ENCODE measurements around the gene SCRN2.

Gene SCRN2

GRCh38 chr17:47877368-47878034, 36.4 kb upstream of the SCRN2 start:
- TF ChIP-seq POLR2AphosphoS5 (IDR thresholded peaks at IDR 0.05; ENCODE audit: low read depth) (no peak), GABPA (IDR thresholded peaks at IDR 0.05; ENCODE audit: low read depth) (no peak), CTCF (IDR thresholded peaks at IDR 0.05; ENCODE audit: insufficient read depth, low read length) (no peak), SPI1 (IDR thresholded peaks at IDR 0.05; ENCODE audit: borderline replicate concordance, low read depth) (no peak)
- TF ChIP-seq, protein P1, sequence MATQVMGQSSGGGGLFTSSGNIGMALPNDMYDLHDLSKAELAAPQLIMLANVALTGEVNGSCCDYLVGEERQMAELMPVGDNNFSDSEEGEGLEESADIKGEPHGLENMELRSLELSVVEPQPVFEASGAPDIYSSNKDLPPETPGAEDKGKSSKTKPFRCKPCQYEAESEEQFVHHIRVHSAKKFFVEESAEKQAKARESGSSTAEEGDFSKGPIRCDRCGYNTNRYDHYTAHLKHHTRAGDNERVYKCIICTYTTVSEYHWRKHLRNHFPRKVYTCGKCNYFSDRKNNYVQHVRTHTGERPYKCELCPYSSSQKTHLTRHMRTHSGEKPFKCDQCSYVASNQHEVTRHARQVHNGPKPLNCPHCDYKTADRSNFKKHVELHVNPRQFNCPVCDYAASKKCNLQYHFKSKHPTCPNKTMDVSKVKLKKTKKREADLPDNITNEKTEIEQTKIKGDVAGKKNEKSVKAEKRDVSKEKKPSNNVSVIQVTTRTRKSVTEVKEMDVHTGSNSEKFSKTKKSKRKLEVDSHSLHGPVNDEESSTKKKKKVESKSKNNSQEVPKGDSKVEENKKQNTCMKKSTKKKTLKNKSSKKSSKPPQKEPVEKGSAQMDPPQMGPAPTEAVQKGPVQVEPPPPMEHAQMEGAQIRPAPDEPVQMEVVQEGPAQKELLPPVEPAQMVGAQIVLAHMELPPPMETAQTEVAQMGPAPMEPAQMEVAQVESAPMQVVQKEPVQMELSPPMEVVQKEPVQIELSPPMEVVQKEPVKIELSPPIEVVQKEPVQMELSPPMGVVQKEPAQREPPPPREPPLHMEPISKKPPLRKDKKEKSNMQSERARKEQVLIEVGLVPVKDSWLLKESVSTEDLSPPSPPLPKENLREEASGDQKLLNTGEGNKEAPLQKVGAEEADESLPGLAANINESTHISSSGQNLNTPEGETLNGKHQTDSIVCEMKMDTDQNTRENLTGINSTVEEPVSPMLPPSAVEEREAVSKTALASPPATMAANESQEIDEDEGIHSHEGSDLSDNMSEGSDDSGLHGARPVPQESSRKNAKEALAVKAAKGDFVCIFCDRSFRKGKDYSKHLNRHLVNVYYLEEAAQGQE (IDR thresholded peaks at IDR 0.05; ENCODE audit: insufficient replicate concordance, low read depth), result no peak
- no peak for DNase-seq (ENCODE audit: low read depth in 1 of 2, low spot score in 1 of 2)
- Histone ChIP-seq H3K4me3 (replicated peaks; ENCODE audit: insufficient read depth, low read length) (no peak overlapping the region), H3K27me3 (ENCODE audit: insufficient read depth, poor library complexity, severe bottlenecking) (peaks cover 9% of the 10 kb centered on the region), H3K27ac (replicated peaks) (no peak overlapping the region)

DNA sequence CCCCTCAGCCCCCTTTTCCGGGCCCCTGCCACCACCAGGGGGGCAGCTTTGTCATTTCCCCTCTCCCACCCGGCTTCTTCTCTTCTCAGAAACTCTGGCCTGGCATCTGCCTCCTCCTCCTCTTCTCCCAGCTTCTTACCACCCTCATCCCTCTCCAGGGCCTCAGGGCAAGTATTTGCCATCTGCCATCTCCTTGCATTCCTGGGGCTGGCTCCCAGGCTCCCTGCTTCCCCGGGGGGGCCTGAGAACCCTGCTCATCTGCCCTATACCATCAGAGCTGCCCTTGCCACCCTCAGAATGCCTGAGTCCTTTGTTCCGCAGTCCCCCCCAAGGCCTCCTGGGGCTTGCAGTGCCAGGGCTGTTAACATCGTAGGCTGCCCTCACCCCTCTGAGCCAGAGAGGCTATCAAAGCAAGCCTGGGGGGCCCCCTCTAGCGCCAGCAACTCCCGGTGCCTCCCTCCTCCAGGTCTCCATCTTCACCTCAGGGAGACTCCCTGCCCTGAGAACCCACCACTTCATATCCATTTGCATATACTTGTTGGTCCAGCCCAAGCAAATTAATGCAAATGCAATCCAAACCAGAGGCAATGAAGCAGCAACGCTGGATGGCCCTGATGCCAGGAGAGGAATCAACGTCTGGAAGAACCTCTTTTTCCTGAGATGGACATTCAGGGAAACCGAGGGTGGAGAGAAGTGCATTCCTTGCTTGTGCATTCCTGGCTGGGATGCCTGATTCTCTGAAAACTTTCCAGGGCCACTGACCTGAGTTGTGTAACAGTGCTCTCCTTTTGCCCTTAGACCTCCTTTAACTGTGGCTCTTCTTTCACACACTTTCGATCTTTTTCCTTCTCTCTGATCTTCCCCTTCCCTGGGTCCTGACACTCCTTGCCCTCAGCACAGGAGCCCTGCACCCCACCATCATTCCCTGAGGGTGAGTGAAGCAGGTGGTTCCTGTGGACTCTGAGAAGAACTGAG, 34.2 kb upstream of the SCRN2 start:
- Histone ChIP-seq H3K4me3 (replicated peaks; ENCODE audit: insufficient read depth, low read length) (no peak overlapping the region), H3K27me3 (ENCODE audit: insufficient read depth, poor library complexity, severe bottlenecking) (peaks cover 14% of the 10 kb centered on the region), H3K27ac (replicated peaks) (no peak overlapping the region)
- no peak for DNase-seq (ENCODE audit: low read depth in 1 of 2, low spot score in 1 of 2)
- TF ChIP-seq SPI1 (IDR thresholded peaks at IDR 0.05; ENCODE audit: borderline replicate concordance, low read depth), result no peak
- TF ChIP-seq CTCF (IDR thresholded peaks at IDR 0.05; ENCODE audit: insufficient read depth, low read length), result no peak
- TF ChIP-seq, protein P1 (IDR thresholded peaks at IDR 0.05; ENCODE audit: insufficient replicate concordance, low read depth), result no peak
- TF ChIP-seq GABPA (IDR thresholded peaks at IDR 0.05; ENCODE audit: low read depth), result no peak
- TF ChIP-seq POLR2AphosphoS5 (IDR thresholded peaks at IDR 0.05; ENCODE audit: low read depth), result no peak

GRCh38 chr17:47873200-47874090, 32.4 kb upstream of the SCRN2 start:
- no peak for DNase-seq (ENCODE audit: low read depth in 1 of 2, low spot score in 1 of 2)
- peaks cover 9% of the 10 kb centered on the region for H3K27me3 ChIP-seq (ENCODE audit: insufficient read depth, poor library complexity, severe bottlenecking)
- H3K4me3 ChIP-seq (replicated peaks; ENCODE audit: insufficient read depth, low read length), result no peak overlapping the region
- no peak overlapping the region for H3K27ac ChIP-seq (replicated peaks)
- TF ChIP-seq POLR2AphosphoS5 (IDR thresholded peaks at IDR 0.05; ENCODE audit: low read depth) (no peak), GABPA (IDR thresholded peaks at IDR 0.05; ENCODE audit: low read depth) (no peak), CTCF (IDR thresholded peaks at IDR 0.05; ENCODE audit: insufficient read depth, low read length) (no peak), SPI1 (IDR thresholded peaks at IDR 0.05; ENCODE audit: borderline replicate concordance, low read depth) (no peak)
- TF ChIP-seq, protein P1 (IDR thresholded peaks at IDR 0.05; ENCODE audit: insufficient replicate concordance, low read depth), result no peak

Data from HL-60 (cell line).